HFF-Myc (cell line): ENCODE data around the gene HS3ST2.

Source experiments
- DNase-seq: peaks from one replicate; pipeline ENCODE4 v3.0.0-alpha.2; 2011; ENCODE audit warnings: low read depth; ENCODE audit errors: extremely low read depth
- H3K4me3 ChIP-seq: replicated peaks from 2 replicates; pipeline ENCODE4 v1.5.1; 2011; ENCODE audit warnings: low read depth, mild to moderate bottlenecking, control low read depth, low read length
- TF ChIP-seq, protein P1 (sequence below): IDR thresholded peaks from 2 replicates; pipeline ENCODE4 v1.5.1; 2012; ENCODE audit warnings: mild to moderate bottlenecking, low read depth, low read length, control low read depth; ENCODE audit errors: missing control alignments

Gene HS3ST2

DNA sequence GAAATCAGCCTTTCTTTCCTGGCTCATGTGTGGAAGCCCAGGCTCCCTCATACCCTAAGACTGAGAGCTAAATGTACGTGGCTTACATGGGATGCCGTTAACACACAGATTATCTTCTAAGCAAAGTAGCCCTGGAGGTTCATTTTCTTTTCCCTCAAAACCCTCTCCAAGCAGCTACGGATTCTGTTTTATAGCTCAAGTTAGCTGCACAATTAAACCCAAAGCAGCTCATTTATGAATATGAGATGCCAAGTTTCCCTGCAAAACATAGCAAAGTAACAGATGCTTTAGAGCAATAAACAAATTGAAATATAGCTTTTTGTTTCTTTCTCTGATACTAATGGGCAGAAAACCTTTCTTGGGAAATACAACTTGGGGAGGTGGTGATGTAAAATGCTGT lies 72.0 kb downstream of the HS3ST2 start:
- TF ChIP-seq, protein P1, sequence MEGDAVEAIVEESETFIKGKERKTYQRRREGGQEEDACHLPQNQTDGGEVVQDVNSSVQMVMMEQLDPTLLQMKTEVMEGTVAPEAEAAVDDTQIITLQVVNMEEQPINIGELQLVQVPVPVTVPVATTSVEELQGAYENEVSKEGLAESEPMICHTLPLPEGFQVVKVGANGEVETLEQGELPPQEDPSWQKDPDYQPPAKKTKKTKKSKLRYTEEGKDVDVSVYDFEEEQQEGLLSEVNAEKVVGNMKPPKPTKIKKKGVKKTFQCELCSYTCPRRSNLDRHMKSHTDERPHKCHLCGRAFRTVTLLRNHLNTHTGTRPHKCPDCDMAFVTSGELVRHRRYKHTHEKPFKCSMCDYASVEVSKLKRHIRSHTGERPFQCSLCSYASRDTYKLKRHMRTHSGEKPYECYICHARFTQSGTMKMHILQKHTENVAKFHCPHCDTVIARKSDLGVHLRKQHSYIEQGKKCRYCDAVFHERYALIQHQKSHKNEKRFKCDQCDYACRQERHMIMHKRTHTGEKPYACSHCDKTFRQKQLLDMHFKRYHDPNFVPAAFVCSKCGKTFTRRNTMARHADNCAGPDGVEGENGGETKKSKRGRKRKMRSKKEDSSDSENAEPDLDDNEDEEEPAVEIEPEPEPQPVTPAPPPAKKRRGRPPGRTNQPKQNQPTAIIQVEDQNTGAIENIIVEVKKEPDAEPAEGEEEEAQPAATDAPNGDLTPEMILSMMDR, result no peak
- DNase-seq, result no peak
- H3K4me3 ChIP-seq, result no peak overlapping the region

DNA sequence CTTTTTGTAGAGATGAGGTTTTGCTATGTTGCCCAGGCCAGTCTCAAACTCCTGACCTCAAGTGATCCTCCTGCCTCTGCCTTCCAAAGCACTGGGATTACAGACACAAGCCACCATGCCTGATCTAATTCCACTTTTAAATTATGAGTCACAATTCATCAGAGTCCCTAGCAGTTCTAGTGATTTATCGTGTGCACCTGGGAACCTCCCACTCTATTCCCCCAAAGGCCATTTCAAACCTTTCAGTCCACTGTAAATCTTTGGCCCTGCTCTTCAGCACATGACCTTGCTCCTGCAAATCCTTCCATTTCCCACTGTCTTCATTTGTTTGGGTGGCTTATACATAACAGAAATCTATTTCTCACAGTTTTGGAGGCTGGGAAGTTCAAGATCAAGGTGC lies 73.0 kb downstream of the HS3ST2 start:
- no peak overlapping the region for H3K4me3 ChIP-seq
- no peak for DNase-seq
- TF ChIP-seq, protein P1, result no peak

DNA sequence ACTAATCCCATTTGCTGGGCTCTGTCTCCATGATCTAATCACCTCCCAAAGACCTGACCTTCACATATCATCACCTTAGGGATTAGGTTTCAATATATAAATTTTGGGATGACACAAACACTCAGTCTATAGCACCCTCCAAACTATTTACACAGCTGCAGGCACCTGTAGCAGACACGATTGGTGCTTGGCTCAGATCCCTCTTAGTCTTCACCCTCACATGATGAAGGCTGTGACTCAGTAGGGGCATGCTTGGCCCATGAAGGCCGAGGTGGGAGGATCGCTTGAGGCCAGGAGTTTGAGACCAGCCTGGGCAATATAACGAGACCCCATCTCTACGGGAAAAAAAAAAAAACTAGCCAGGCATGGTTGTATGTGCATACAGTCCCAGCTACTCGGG lies 73.5 kb downstream of the HS3ST2 start:
- no peak for DNase-seq
- TF ChIP-seq, protein P1, result no peak
- no peak overlapping the region for H3K4me3 ChIP-seq

DNA sequence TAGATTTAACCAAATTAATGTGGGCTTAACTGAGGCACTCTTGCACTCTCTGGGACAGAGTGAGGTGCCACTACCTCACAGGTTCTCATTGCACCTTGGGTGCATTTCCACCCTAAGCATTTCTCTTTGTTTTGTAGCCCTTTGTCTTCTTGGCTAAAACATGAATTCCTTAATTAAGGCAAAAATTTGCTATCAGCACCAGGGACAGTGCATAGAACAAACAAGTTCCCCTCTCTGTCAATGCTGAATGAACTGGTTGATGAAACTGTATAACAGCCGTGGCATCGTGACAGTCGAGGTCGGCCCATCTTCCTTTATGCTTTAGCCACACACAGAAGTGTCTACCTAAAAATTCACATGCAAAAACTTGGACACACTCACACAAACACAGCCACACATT lies 74.8 kb downstream of the HS3ST2 start:
- TF ChIP-seq, protein P1, result no peak
- no peak overlapping the region for H3K4me3 ChIP-seq
- DNase-seq, result no peak

DNA sequence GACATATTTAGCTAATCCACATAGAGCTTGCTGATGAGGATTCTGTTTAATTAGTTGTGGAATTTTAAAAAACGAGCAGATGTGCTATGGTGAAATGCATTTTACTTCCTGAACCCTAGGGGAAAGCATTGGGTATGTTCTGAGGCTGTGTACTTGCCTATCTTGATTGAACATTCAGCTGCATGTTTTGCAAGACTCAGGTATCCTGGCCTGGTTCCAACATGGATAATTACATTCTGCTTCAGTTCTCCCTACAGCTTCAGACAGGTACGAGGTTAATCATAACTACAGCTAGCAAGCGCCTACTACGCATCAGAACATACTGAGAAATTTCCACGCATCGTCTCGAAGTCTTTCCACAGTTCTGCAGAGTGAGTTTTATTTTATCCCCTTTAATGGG lies 77.0 kb downstream of the HS3ST2 start:
- no peak overlapping the region for H3K4me3 ChIP-seq
- DNase-seq, result no peak
- TF ChIP-seq, protein P1, result no peak

DNA sequence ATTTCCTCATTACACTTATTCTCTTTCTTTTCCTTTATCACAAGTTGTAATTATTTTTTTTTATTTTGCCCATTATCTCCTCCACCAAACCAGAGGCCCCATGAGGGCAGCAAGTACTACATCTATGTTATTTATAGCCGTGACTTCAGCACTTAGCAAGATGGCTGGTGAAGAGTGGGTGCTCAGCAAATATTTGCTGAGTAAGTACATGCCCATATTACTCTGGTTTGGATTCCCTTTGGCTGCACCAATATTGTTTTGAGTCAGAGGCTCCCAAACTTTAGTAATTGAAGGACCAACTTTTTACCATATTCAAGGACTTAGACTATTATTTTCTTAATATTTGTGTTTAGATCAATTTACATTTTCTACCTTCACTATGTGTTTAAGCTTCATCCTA lies 83.2 kb downstream of the HS3ST2 start:
- DNase-seq, result no peak
- TF ChIP-seq, protein P1, result no peak
- H3K4me3 ChIP-seq, result no peak overlapping the region

DNA sequence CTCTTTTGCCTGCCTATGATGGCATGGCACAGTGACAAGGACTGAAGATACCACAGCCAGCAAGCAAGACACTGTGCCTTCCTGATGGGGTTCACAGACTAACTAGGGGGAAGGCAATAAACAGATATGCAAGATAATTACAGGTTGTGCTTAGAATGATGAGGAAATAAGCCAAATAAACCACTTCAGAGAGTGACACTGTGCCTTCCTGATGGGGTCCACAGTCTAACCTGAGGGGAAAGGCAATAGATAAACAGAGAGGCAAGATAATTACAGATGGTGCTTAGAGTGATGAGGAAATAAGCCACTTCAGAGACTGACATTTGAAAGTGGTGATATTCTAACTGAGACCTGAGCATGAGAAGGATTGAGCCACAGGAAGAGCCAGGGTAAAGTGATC lies 84.2 kb downstream of the HS3ST2 start:
- no peak overlapping the region for H3K4me3 ChIP-seq
- DNase-seq, result no peak
- TF ChIP-seq, protein P1, result no peak
